ENCODE measurements around the gene PARD3.

The PARD3 gene

DNA sequence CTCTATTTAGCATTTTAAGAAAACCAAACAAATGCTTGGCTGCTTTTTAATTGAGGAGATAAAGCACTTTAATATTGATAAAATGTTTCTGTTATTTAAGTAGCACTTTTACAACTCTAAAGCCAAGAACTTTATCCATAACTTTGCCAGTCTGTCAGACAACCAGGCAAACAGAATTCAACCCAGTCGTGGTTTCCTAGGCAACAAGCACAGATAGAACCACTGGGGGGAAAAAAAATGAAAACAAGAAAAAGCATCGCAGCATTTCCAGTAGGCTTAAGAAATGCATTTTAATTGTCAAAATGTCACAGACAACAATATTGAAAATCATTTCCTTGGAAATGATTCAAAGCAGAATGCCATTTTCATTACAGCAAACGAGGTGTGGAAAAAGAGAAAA, 323.4 kb downstream of the PARD3 start:
- H3K9ac ChIP-seq (ENCODE audit: low read length): no peak overlapping the region
- no peak overlapping the region for H4K12ac ChIP-seq (ENCODE audit: low read depth, low read length)
- H3K36me3 ChIP-seq (ENCODE audit: control insufficient read depth in 1 of 2, insufficient read depth in 2 of 2, low read length in 2 of 2): no peaks in the 10 kb centered on the region
- H3K4me1 ChIP-seq (ENCODE audit: control insufficient read depth in 1 of 2, insufficient read depth in 2 of 2, low read length in 2 of 2): no peaks in the 10 kb centered on the region
- H2AK5ac ChIP-seq (ENCODE audit: low read length): no peak overlapping the region
- H4K8ac ChIP-seq (ENCODE audit: low read depth, low read length): no peak overlapping the region
- no peak overlapping the region for H3K27ac ChIP-seq (ENCODE audit: low read depth, low read length)
- H3K79me2 ChIP-seq (ENCODE audit: control insufficient read depth, insufficient read depth, low read length, poor library complexity): no peaks in the 10 kb centered on the region
- no peak overlapping the region for H2BK120ac ChIP-seq (ENCODE audit: insufficient read depth, low read length, poor library complexity)
- no peak overlapping the region for H2BK12ac ChIP-seq (ENCODE audit: low read length)
- no peak overlapping the region for H3K23ac ChIP-seq (ENCODE audit: low read length)
- H3K9me3 ChIP-seq (ENCODE audit: insufficient read depth, low read depth, low read length): no peaks in the 10 kb centered on the region
- no peak overlapping the region for H3K18ac ChIP-seq (ENCODE audit: low read length)
- H4K91ac ChIP-seq (ENCODE audit: low read depth, low read length): no peak overlapping the region
- no CpG with 5 or more reads among the region's 3 CpGs for WGBS (ENCODE audit: extremely low coverage, insufficient coverage, insufficient read length)
- no peak for DNase-seq
- no peaks in the 10 kb centered on the region for H3K79me1 ChIP-seq (ENCODE audit: low read length)
- no peak overlapping the region for H2BK5ac ChIP-seq (ENCODE audit: low read depth, low read length, poor library complexity)
- H3K14ac ChIP-seq (ENCODE audit: low read length): no peak overlapping the region
- no peak overlapping the region for H3K4ac ChIP-seq (ENCODE audit: low read depth, low read length)
- no peak overlapping the region for H2AFZ ChIP-seq (ENCODE audit: insufficient read depth, low read length, poor library complexity)
- H3K4me2 ChIP-seq (ENCODE audit: low read length): no peak overlapping the region
- no peaks in the 10 kb centered on the region for H3K27me3 ChIP-seq (ENCODE audit: insufficient read depth, low read length)
- no peak overlapping the region for H3K4me3 ChIP-seq (ENCODE audit: low read depth, low read length)

DNA sequence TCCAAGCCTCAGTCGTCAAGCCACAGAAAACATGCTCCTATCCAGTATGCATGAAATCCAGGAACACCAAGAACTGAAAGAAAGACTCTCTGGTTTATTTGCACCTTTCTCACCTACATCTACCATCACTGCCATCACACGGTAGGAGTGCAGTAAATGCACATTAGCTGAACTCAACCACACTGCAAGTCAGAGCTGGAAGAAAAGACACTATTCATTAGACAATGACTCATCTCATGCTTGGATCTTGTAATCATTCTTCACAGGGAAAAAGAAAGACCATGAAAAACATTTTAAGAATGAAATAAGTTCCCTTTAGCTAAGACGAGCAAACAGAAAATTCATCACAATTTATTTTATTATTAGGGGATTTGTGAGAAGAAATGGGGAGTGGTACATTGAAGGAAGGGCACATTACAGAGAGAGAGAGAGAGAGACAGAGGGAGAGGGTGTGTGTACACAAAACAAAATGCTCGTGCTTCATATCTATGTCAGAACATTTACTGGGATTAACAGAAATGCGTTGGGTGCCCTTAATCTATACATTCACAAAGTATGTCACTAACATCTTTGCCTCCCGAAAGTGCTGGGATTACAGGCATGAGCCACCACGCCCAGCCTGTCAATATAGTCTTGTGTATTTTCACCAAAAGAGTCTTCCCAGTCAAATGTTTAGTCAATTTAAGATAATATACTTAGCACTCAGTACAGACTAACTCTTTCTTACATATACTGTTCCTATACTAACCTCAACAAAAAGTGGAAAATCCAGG, 324.9 kb downstream of the PARD3 start:
- H2BK12ac ChIP-seq (ENCODE audit: low read length): no peak overlapping the region
- no peaks in the 10 kb centered on the region for H3K36me3 ChIP-seq (ENCODE audit: control insufficient read depth in 1 of 2, insufficient read depth in 2 of 2, low read length in 2 of 2)
- no peak overlapping the region for H2AFZ ChIP-seq (ENCODE audit: insufficient read depth, low read length, poor library complexity)
- no peak overlapping the region for H3K4me3 ChIP-seq (ENCODE audit: low read depth, low read length)
- H3K4ac ChIP-seq (ENCODE audit: low read depth, low read length): no peak overlapping the region
- no peaks in the 10 kb centered on the region for H3K27me3 ChIP-seq (ENCODE audit: insufficient read depth, low read length)
- H3K79me2 ChIP-seq (ENCODE audit: control insufficient read depth, insufficient read depth, low read length, poor library complexity): no peaks in the 10 kb centered on the region
- H4K8ac ChIP-seq (ENCODE audit: low read depth, low read length): no peak overlapping the region
- H3K4me2 ChIP-seq (ENCODE audit: low read length): no peak overlapping the region
- H3K79me1 ChIP-seq (ENCODE audit: low read length): no peaks in the 10 kb centered on the region
- H3K27ac ChIP-seq (ENCODE audit: low read depth, low read length): no peak overlapping the region
- no peaks in the 10 kb centered on the region for H3K9me3 ChIP-seq (ENCODE audit: insufficient read depth, low read depth, low read length)
- no peak overlapping the region for H2BK5ac ChIP-seq (ENCODE audit: low read depth, low read length, poor library complexity)
- no peak overlapping the region for H3K18ac ChIP-seq (ENCODE audit: low read length)
- H4K12ac ChIP-seq (ENCODE audit: low read depth, low read length): no peak overlapping the region
- no peak overlapping the region for H4K91ac ChIP-seq (ENCODE audit: low read depth, low read length)
- no peak overlapping the region for H3K23ac ChIP-seq (ENCODE audit: low read length)
- H3K4me1 ChIP-seq (ENCODE audit: control insufficient read depth in 1 of 2, insufficient read depth in 2 of 2, low read length in 2 of 2): no peaks in the 10 kb centered on the region
- DNase-seq: peak in 1 of 2 donors; percentile 25
- H3K14ac ChIP-seq (ENCODE audit: low read length): no peak overlapping the region
- WGBS (ENCODE audit: extremely low coverage, insufficient coverage, insufficient read length): no CpG with 5 or more reads among the region's 7 CpGs
- H3K9ac ChIP-seq (ENCODE audit: low read length): no peak overlapping the region
- no peak overlapping the region for H2AK5ac ChIP-seq (ENCODE audit: low read length)
- no peak overlapping the region for H2BK120ac ChIP-seq (ENCODE audit: insufficient read depth, low read length, poor library complexity)

- H3K9ac ChIP-seq (ENCODE audit: low read length): no peak overlapping the region
- no peak overlapping the region for H2AFZ ChIP-seq (ENCODE audit: insufficient read depth, low read length, poor library complexity)
- H3K79me1 ChIP-seq (ENCODE audit: low read length): no peaks in the 10 kb centered on the region
- H3K27me3 ChIP-seq (ENCODE audit: insufficient read depth, low read length): no peaks in the 10 kb centered on the region
- no peak overlapping the region for H4K91ac ChIP-seq (ENCODE audit: low read depth, low read length)
- no peaks in the 10 kb centered on the region for H3K9me3 ChIP-seq (ENCODE audit: insufficient read depth, low read depth, low read length)
- no peak overlapping the region for H3K4ac ChIP-seq (ENCODE audit: low read depth, low read length)
- no peaks in the 10 kb centered on the region for H3K4me1 ChIP-seq (ENCODE audit: control insufficient read depth in 1 of 2, insufficient read depth in 2 of 2, low read length in 2 of 2)
- H3K14ac ChIP-seq (ENCODE audit: low read length): no peak overlapping the region
- no peak overlapping the region for H3K4me3 ChIP-seq (ENCODE audit: low read depth, low read length)
- H4K8ac ChIP-seq (ENCODE audit: low read depth, low read length): no peak overlapping the region
- DNase-seq: no peak
- H3K23ac ChIP-seq (ENCODE audit: low read length): no peak overlapping the region
- H2AK5ac ChIP-seq (ENCODE audit: low read length): no peak overlapping the region
- no peak overlapping the region for H2BK12ac ChIP-seq (ENCODE audit: low read length)
- H2BK120ac ChIP-seq (ENCODE audit: insufficient read depth, low read length, poor library complexity): no peak overlapping the region
- no peak overlapping the region for H3K18ac ChIP-seq (ENCODE audit: low read length)
- H3K36me3 ChIP-seq (ENCODE audit: control insufficient read depth in 1 of 2, insufficient read depth in 2 of 2, low read length in 2 of 2): no peaks in the 10 kb centered on the region
- no peak overlapping the region for H2BK5ac ChIP-seq (ENCODE audit: low read depth, low read length, poor library complexity)
- H3K79me2 ChIP-seq (ENCODE audit: control insufficient read depth, insufficient read depth, low read length, poor library complexity): no peaks in the 10 kb centered on the region
- no peak overlapping the region for H4K12ac ChIP-seq (ENCODE audit: low read depth, low read length)
- H3K27ac ChIP-seq (ENCODE audit: low read depth, low read length): no peak overlapping the region
- no CpG with 5 or more reads among the region's 3 CpGs for WGBS (ENCODE audit: extremely low coverage, insufficient coverage, insufficient read length)
- no peak overlapping the region for H3K4me2 ChIP-seq (ENCODE audit: low read length)
These were observed 325.7 kb downstream of the PARD3 start for GRCh38 chr10:34489411-34489810.

DNA sequence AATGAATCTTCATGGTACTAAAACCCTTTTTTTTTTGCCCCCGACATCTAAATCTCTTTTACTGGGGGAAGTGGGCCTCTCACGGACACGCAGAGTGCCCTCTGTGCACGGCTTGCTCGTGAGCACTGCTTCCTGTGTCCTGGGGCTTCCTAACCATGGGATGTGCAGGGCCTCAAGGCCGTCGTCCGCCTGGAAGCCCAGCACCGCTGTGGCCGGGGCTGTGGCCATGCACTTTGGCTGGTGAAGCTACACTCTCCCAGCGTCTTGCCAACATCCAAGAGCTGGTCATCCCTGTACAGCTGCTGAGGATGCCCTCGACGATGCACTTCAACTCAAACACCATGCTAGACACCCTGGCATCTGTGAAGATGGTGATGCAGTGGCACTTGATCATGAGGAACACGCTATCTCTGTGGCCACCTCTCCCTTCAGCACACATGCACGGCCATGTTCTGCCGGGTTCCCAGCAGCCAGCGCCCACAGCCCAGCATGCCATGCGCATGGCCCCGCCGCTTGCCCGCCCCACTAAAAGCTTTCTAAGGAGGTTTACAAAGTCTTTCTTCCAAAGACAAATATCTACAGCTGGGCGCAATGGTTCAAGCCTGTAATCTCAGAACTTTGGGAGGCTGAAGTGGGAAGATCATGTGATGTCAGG, 326.5 kb downstream of the PARD3 start:
- DNase-seq: no peak
- no peaks in the 10 kb centered on the region for H3K79me2 ChIP-seq (ENCODE audit: control insufficient read depth, insufficient read depth, low read length, poor library complexity)
- H3K27me3 ChIP-seq (ENCODE audit: insufficient read depth, low read length): no peaks in the 10 kb centered on the region
- H3K79me1 ChIP-seq (ENCODE audit: low read length): no peaks in the 10 kb centered on the region
- no peak overlapping the region for H3K27ac ChIP-seq (ENCODE audit: low read depth, low read length)
- H3K14ac ChIP-seq (ENCODE audit: low read length): no peak overlapping the region
- H3K4me3 ChIP-seq (ENCODE audit: low read depth, low read length): no peak overlapping the region
- no peak overlapping the region for H2AFZ ChIP-seq (ENCODE audit: insufficient read depth, low read length, poor library complexity)
- no peak overlapping the region for H3K9ac ChIP-seq (ENCODE audit: low read length)
- H3K23ac ChIP-seq (ENCODE audit: low read length): no peak overlapping the region
- no peaks in the 10 kb centered on the region for H3K9me3 ChIP-seq (ENCODE audit: insufficient read depth, low read depth, low read length)
- no CpG with 5 or more reads among the region's 22 CpGs for WGBS (ENCODE audit: extremely low coverage, insufficient coverage, insufficient read length)
- H2BK12ac ChIP-seq (ENCODE audit: low read length): no peak overlapping the region
- H3K4me2 ChIP-seq (ENCODE audit: low read length): no peak overlapping the region
- H2BK120ac ChIP-seq (ENCODE audit: insufficient read depth, low read length, poor library complexity): no peak overlapping the region
- no peak overlapping the region for H3K18ac ChIP-seq (ENCODE audit: low read length)
- no peaks in the 10 kb centered on the region for H3K4me1 ChIP-seq (ENCODE audit: control insufficient read depth in 1 of 2, insufficient read depth in 2 of 2, low read length in 2 of 2)
- H3K36me3 ChIP-seq (ENCODE audit: control insufficient read depth in 1 of 2, insufficient read depth in 2 of 2, low read length in 2 of 2): no peaks in the 10 kb centered on the region
- H4K12ac ChIP-seq (ENCODE audit: low read depth, low read length): no peak overlapping the region
- H2AK5ac ChIP-seq (ENCODE audit: low read length): no peak overlapping the region
- H3K4ac ChIP-seq (ENCODE audit: low read depth, low read length): no peak overlapping the region
- H4K91ac ChIP-seq (ENCODE audit: low read depth, low read length): no peak overlapping the region
- H2BK5ac ChIP-seq (ENCODE audit: low read depth, low read length, poor library complexity): no peak overlapping the region
- H4K8ac ChIP-seq (ENCODE audit: low read depth, low read length): no peak overlapping the region

Data from trophoblast cell (in vitro differentiated cells and primary cell).